Measurements from ENCODE around the gene CTNNA2. TPM values are rescaled to one million over a fixed set of nuclear protein-coding genes. Genes with fewer than 3 reads are reported as not detected.

CTNNA2 gene
- not detected for total RNA-seq
- long read RNA-seq, donor 1, partial matches to known transcripts = 0 of 1 reads
- long read RNA-seq, donor 1, other reads (novel, unspliced or antisense) = 1 of 1 reads
- long read RNA-seq, donor 2 = 0 reads

GRCh38 chr2:79512442-79513401 lies at the start of gene CTNNA2:
Gene CTNNA2 (plus strand): TSS chr2:79513051.
- intact Hi-C loops (cut with DNase I) = no loop called here
- DNase-seq (ENCODE audit: low spot score) = no peak

DNA sequence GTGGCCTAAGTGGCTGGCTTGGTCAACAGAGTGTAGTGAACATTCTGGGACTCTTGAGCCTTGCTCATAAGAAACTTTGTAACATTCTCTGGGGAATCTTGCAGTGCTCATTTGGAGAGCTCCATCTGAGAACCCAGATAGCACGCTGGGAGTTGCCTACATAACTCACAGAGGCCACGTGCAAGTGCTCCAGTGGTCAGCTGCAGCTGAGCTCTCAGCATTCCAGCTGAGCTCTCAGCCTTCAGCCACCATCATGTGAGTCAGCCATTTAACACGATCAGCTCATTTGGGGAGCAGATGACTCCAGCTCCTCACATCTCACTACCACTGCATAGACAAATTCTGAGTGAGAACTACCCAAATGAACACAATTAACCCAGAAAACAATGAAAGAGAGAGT lies 25.5 kb upstream of the CTNNA2 start:
- DNase-seq (ENCODE audit: low spot score) = no peak
- intact Hi-C loops (cut with DNase I) = no loop called here

GRCh38 chr2:79511320-79511951 lies 1.4 kb upstream of the CTNNA2 start:
- no peak for DNase-seq (ENCODE audit: low spot score)
- intact Hi-C loops (cut with DNase I) = no loop called here

DNA sequence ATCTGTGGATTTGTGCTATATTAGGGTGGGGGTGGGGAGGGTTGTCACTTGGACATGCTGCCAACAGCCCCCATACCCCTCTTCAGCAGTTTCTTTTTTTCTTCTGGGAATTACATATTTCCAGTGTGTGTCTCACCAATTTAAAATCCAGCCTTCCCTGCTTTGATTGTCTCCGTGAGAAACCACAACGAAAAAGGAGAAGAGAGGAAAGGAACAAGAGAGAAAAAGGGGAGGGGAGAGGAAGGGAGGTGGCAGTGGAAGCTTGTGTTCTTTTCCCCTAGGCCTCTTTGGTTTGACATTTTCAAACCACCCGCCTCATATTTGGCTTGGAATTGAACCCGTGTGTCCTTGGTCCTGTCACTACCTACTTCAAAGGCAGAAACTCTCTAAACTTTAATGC lies 860 bp downstream of the CTNNA2 start:
- no peak for DNase-seq (ENCODE audit: low spot score)
- intact Hi-C loops (cut with DNase I) = no loop called here

DNA sequence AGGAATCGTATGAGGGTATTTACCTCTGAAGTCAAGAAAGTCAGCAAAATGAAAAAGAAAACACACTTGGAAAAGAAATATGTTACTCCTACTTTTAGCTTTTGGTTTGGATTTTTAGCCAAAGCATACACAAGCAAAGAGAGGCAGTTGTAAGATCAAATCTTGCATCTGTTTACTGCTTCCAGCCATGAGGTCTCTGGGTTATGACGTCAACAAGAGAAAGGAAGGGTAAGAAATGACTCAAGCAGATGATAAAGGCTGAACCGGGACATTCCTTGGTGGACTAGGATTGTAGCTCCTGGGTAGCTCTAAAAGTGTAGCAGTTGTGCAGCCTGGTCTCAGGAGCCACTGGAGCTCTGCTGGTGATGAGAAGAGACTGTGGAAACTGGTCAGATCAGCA lies 16.8 kb downstream of the CTNNA2 start:
- no peak for DNase-seq (ENCODE audit: low spot score)
- intact Hi-C loops (cut with DNase I) = no loop called here

GRCh38 chr2:79530443-79530842 lies 17.6 kb downstream of the CTNNA2 start:
- no peak for DNase-seq (ENCODE audit: low spot score)
- intact Hi-C loops (cut with DNase I) = no loop called here

DNA sequence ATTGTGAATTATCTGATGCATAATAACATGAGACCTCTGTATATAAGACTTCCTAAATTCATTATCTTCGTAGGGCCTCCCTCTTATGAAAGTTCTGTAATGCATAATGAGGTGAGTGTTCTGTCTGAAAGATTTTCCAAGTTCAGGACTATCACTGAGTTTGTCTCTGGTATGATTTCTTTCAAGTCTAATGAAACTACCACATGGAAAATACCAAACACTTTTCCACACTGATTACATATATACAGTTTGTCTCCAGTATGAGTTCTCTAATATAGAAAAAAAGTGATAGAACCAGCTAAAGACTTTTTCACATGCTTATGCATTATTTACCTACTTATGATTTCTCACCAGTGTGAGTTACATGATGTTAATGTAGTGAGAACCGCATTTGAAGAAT lies 34.7 kb downstream of the CTNNA2 start:
- no peak for DNase-seq (ENCODE audit: low spot score)
- intact Hi-C loops (cut with DNase I) = no loop called here

DNA sequence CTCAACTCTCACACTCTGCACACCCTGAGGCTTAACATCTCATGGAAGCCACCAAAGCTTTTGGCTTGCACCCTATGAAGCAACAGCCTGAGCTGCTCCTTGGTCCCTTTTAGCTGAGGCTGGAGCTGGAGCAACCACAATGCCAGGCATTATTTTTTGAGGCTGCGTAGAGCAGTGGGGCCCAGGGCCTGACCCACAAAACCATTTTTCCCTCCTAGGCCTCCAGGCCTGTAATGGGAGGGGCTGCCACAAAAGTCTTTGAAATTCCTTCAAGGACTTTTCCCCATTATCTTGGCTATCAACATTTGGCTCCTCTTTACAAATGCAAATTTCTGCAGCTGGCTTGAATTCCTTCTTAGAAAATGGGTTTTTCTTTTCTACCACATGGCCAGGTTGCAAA lies 39.8 kb downstream of the CTNNA2 start:
- no peak for DNase-seq (ENCODE audit: low spot score)
- intact Hi-C loops (cut with DNase I) = no loop called here

DNA sequence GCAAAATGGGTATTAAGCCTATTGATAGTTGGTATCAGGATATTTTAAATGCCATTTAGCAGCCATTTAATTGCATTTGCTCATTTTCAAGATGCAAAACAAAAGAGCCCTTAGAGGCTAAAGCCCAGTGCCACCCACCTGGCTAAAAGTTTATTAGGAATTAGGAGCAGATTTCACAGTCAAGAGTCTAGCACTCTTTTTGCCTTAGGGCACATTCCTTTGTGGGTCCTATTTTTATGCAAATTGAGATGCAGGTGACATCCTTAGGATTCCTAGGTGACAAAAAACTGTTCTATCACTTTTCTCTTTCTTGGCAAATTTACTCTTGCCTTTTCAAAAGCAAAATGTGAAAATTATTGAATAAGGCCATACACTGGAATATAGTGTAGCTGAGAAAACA lies 42.0 kb downstream of the CTNNA2 start:
- no peak for DNase-seq (ENCODE audit: low spot score)
- intact Hi-C loops (cut with DNase I) = no loop called here

DNA sequence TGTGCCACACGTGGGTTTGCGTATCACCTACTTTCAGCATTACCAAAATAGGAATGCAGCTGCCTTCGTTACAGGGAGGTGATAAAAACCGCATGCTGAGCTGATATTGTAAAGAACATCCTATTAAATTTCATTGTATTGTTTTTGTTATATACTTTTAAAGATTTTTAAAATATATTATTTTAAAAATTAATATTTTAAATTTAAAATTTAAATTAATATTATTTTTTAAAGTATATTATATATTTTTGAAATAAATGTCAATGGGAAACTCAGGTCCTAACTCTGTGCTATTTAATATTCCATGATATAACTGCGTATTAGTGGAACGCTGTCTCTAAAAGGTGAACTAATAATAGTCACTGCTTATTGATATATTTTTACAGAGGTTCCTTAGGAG lies 51.2 kb downstream of the CTNNA2 start:
- intact Hi-C loops (cut with DNase I) = no loop called here
- no peak for DNase-seq (ENCODE audit: low spot score)

DNA sequence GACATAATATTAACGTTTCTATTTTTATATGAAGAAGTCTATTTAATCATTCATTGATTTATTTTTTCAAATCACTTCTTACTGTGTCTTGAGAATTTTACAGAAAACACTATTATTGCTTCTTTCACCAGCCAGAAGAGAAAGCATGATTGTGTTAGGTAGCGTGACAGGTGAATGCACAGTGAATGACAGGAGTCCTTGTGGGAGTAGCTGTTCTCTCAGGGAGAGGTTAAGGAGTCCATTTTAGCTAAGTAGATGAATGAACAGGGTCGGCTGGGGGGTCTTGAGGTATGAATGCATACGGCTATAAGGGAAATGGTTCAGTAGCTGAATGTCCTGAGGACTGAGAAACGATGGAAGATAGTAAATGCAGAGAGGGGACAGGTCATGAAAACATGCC lies 56.2 kb downstream of the CTNNA2 start:
- no peak for DNase-seq (ENCODE audit: low spot score)
- intact Hi-C loops (cut with DNase I) = no loop called here

- intact Hi-C loops (cut with DNase I) = no loop called here
Measured at GRCh38 chr2:79573895-79574674, 61.2 kb downstream of the CTNNA2 start.

DNA sequence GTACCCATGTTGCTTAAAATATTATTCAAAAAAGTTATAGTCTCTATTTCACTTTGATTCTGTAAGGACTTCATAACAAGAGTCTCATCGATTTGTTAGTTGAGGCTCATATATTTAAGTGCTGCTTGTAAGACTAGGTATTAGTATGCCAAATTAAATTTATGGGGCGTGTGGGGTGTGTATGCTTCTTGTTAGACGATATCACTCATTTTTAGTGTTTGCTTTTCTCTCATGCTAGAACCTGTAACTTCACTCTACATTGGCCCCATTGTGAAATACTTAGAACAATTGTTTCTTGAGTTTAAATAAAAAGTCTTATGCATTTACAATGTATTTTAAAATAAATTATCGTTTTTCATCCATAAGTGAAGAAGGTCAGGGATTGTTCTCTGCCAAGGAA lies 63.6 kb downstream of the CTNNA2 start:
- intact Hi-C loops (cut with DNase I) = no loop called here
- no peak for DNase-seq (ENCODE audit: low spot score)

More at GRCh38 chr2:79573895-79574674, 61.2 kb downstream of the CTNNA2 start:
- DNase-seq (ENCODE audit: low spot score) = no peak

DNA sequence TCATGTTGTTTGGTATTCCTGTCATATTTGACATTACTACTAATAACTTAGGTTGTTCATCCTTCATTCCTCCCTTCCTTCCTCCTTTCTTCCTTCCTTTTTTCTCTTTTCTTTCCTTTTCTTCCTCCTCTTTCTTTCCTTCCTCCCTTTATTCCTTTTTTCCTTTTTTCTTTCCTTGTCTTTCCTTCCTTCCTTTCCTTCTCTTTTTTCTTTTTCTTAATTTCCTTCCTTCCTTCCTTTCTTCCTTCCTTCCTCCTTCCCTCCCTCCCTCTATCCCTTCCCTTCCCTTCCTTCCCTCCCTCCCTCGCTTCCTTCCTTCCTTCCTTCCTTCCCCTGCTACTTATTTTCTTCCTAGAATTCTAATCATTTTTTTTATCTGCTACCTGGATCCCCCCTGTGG lies 66.1 kb downstream of the CTNNA2 start:
- intact Hi-C loops (cut with DNase I) = no loop called here
- no peak for DNase-seq (ENCODE audit: low spot score)

DNA sequence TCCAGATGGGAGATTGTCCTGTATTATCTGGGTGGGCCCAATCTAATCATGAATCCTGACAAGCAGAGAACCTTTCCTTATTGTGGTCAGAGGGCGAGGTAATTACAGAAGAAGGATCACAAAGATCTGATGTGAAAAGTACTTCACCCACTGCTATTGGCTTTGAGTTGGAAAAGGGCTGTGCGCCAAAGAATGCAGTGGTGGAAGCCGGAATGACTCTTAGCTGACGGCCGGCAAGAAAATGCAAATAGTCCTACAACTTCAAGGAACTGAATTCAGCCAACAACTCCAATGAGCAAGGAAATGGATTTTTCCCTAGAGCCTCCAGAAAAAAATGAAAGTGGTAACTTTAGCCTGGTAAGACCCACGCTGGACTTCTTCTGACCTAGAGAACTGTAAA lies 67.3 kb downstream of the CTNNA2 start:
- no peak for DNase-seq (ENCODE audit: low spot score)
- intact Hi-C loops (cut with DNase I) = loop anchor here in 1 of 2 donors (5.0 kb wide), 1 partner anchor 948 kb away; no protein-coding TSS in a partner anchor

DNA sequence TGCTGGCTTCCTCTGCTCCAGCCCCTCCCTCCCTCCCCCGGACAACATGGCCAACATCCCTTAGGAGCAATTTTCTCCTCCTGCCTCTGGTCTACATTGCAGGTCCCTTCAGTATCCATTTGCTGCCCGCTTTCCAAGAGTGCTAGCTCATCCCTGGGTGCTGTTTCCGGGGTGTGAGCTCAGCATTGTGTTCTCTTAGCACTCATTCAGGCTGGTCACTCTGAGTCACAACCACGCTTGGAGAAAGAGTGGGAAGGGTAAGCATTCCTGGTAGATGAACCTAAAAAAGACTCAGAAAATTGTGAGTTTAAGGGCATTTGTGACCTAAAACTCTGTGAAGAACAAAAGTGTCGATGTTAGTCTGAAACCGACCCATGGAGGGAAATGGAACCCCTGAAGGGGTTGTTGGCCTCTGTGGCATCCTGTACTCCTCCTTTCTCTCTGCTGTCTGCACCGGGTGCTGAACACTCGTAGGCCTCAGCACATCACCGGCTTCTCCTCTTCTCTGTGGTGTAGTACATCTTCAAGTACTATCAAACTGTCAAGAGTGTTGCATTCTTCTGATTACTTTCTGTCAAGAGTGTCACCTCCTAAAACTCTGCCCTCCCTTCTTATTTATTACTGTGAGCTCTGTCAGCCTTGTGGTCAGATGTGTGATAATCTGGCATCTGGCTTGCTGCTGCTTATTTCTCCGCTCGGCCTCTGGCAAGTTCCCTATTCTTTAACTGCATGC lies 73.0 kb downstream of the CTNNA2 start:
- intact Hi-C loops (cut with DNase I) = no loop called here
- no peak for DNase-seq (ENCODE audit: low spot score)

DNA sequence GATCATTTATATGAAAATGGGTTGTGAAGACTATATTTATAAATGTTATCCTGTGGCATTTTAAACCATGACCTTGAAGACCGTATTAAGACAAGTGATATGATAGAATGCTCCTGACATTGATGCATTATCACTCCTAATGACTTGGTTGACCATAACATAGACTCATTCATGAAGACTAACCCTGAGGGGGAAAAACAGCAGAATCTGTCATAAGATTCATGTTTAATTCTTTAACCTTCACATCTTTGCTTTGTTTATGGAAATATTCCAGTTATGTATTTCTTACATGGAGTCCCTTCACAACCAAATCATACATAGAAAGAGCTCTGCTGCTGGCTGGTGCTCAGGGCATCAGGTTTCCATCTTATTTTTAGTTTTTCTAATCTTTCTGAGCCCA lies 78.4 kb downstream of the CTNNA2 start:
- intact Hi-C loops (cut with DNase I) = no loop called here
- DNase-seq (ENCODE audit: low spot score) = no peak

DNA sequence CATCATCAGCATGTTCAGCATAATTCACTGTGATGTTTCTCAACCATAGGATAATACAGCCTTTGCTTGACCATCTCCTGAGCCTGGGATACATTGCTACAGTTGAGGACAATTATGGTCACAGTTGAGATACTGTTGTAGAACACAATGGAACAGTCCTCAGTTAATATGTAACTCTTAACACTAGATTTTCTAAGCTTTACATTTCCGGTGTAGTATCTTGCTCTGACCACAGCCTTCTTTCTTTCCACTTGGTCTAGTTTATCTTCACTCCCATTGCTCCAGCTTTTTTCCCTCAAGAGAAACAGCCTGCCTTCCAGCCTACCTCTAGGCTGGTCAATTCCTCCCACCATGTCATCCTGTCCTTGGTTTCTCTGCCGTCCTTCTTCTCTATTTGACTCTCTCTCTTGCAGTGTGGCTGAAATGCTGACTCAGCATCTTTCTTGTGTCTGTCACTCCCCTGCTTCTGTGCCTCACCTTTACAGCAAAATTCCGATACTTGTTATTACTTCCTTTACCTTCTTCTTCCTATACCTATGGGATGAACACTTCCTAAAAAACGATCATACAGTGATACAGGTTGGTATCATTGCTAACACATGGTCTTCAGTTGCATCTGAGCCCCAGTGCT lies 80.5 kb downstream of the CTNNA2 start:
- no peak for DNase-seq (ENCODE audit: low spot score)
- intact Hi-C loops (cut with DNase I) = no loop called here

DNA sequence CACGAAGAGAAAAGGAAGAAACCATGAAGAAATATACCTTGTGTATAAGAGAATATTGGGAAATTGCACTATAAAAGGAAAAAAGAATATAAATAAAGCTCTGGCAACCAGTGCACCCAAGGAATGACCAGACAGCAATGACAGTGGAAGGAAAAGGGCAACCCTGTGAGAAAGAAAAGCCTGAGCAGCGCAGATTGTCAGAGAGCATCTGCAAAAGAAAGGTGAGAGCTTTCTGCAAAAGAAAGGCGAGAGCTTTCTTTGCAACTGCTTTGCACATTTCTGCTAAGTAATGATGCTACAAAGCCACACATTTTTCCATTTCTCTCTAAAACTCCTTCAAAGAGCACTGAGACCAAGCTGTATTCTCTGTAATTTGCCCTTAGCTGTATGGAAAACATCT lies 83.6 kb downstream of the CTNNA2 start:
- intact Hi-C loops (cut with DNase I) = no loop called here
- no peak for DNase-seq (ENCODE audit: low spot score)

Data from posterior vena cava (tissue), 2 donors.